Astrocyte (in vitro differentiated cells and primary cell): ENCODE results near the gene UBE2E1. TPM values are rescaled to one million over a fixed set of nuclear protein-coding genes. Genes with fewer than 3 reads are reported as not detected.

Source experiments
- DNase-seq: peaks from one replicate; pipeline ENCODE4 v3.0.0-alpha.2; 2010; ENCODE audit warnings: low read depth
- FAIRE-seq: peaks from 2 replicates; lab custom pipeline; 2011; peaks lifted over from hg19 to GRCh38; lab: Jason Lieb, UNC
- H2AFZ ChIP-seq: 2 replicates; pipeline ENCODE4 v1.6.0; 2012; ENCODE audit warnings: low read depth, low read length, inconsistent platforms
- H3K27ac ChIP-seq: 2 replicates; pipeline ENCODE4 v1.5.1; 2011; ENCODE audit warnings: low read depth, low read length, inconsistent platforms
- H3K27me3 ChIP-seq: 2 replicates; pipeline ENCODE4 v1.6.0; 2011; ENCODE audit warnings: low read length, inconsistent platforms; ENCODE audit not compliant: insufficient read depth
- H3K36me3 ChIP-seq: 2 replicates; pipeline ENCODE4 v1.5.1; 2011; ENCODE audit warnings: low read length, inconsistent platforms; ENCODE audit not compliant: insufficient read depth
- H3K4me1 ChIP-seq: 2 replicates; pipeline ENCODE4 v1.5.1; 2011; ENCODE audit warnings: low read length, inconsistent platforms; ENCODE audit not compliant: insufficient read depth
- H3K4me2 ChIP-seq: 2 replicates; pipeline ENCODE4 v1.6.0; 2012; ENCODE audit warnings: low read length, inconsistent platforms
- H3K4me3 ChIP-seq: 2 replicates; pipeline ENCODE4 v1.5.1; 2011; ENCODE audit warnings: low read depth, mild to moderate bottlenecking, low read length, inconsistent platforms; ENCODE audit not compliant: insufficient read depth
- H3K79me2 ChIP-seq: 2 replicates; pipeline ENCODE4 v1.6.0; 2012; ENCODE audit warnings: mild to moderate bottlenecking, low read length, inconsistent platforms; ENCODE audit not compliant: insufficient read depth
- H3K9ac ChIP-seq: 2 replicates; pipeline ENCODE4 v1.6.0; 2012; ENCODE audit warnings: mild to moderate bottlenecking, low read length, inconsistent platforms
- H3K9me3 ChIP-seq: 2 replicates; pipeline ENCODE4 v1.5.1; 2012; ENCODE audit warnings: low read depth, mild to moderate bottlenecking, low read length, inconsistent platforms; ENCODE audit not compliant: insufficient read depth
- H4K20me1 ChIP-seq: 2 replicates; pipeline ENCODE4 v1.6.0; 2012; ENCODE audit warnings: low read length, inconsistent platforms; ENCODE audit not compliant: insufficient read depth
- H3K27ac Mint-ChIP-seq: one replicate; pipeline ENCODE4 v1.8.0; 2021; ENCODE audit warnings: mild to moderate bottlenecking, mixed read lengths; ENCODE audit not compliant: unreplicated experiment
- H3K27me3 Mint-ChIP-seq: one replicate; pipeline ENCODE4 v1.8.0; 2021; ENCODE audit warnings: low read depth, mixed read lengths; ENCODE audit not compliant: unreplicated experiment
- H3K36me3 Mint-ChIP-seq: one replicate; pipeline ENCODE4 v1.8.0; 2021; ENCODE audit warnings: low read depth, mixed read lengths; ENCODE audit not compliant: unreplicated experiment
- H3K4me1 Mint-ChIP-seq: one replicate; pipeline ENCODE4 v1.8.0; 2021; ENCODE audit warnings: low read depth, mixed read lengths; ENCODE audit not compliant: unreplicated experiment
- H3K4me3 Mint-ChIP-seq: one replicate; pipeline ENCODE4 v1.8.0; 2021; ENCODE audit warnings: mild to moderate bottlenecking, moderate library complexity, mixed read lengths; ENCODE audit not compliant: unreplicated experiment
- H3K9me3 Mint-ChIP-seq: one replicate; pipeline ENCODE4 v1.8.0; 2021; ENCODE audit warnings: mild to moderate bottlenecking, mixed read lengths; ENCODE audit not compliant: unreplicated experiment
- EZH2 ChIP-seq: IDR thresholded peaks from 2 replicates; pipeline ENCODE4 v1.6.1; 2012; ENCODE audit warnings: mild to moderate bottlenecking, low read length, inconsistent platforms; ENCODE audit not compliant: insufficient read depth
- total RNA-seq: library from RNA; stranded (reverse); gene quantifications from 2 replicates; pipeline ENCODE4 v1.2.1, GENCODE V29; 2021
- TF ChIP-seq, protein P1 (sequence below): IDR thresholded peaks from 2 replicates; pipeline ENCODE4 v1.5.1; 2011; ENCODE audit warnings: low read depth, mild to moderate bottlenecking, inconsistent platforms, low read length, moderate library complexity; ENCODE audit not compliant: insufficient read depth

The UBE2E1 gene
- total RNA-seq, 1 donor from 2014 or later, result 150 TPM

DNA sequence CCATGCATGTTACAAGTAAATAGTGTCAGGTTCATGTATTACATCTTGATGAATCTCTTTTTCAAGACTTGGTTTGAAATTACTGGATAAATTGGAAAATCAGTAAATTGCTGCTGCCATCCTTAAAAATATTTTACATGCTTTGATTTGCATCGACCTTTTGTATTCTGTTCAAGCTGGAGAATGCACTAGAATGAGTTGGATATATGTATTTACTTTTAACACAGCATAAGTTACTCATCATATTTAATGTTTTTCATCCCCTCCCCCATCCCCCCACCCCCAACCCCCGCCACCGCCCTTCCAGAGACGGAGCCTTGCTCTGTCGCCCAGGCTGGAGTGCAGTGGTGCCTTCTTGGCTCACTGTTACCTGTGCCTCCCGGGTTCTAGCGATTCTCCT lies 16.8 kb downstream of the UBE2E1 start:
- TF ChIP-seq, protein P1, sequence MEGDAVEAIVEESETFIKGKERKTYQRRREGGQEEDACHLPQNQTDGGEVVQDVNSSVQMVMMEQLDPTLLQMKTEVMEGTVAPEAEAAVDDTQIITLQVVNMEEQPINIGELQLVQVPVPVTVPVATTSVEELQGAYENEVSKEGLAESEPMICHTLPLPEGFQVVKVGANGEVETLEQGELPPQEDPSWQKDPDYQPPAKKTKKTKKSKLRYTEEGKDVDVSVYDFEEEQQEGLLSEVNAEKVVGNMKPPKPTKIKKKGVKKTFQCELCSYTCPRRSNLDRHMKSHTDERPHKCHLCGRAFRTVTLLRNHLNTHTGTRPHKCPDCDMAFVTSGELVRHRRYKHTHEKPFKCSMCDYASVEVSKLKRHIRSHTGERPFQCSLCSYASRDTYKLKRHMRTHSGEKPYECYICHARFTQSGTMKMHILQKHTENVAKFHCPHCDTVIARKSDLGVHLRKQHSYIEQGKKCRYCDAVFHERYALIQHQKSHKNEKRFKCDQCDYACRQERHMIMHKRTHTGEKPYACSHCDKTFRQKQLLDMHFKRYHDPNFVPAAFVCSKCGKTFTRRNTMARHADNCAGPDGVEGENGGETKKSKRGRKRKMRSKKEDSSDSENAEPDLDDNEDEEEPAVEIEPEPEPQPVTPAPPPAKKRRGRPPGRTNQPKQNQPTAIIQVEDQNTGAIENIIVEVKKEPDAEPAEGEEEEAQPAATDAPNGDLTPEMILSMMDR, result no peak
- no peak for TF ChIP-seq EZH2
- peaks cover 6% of the 10 kb centered on the region for H3K36me3 Mint-ChIP-seq
- H3K4me1 Mint-ChIP-seq, result peaks cover 34% of the 10 kb centered on the region
- H3K79me2 ChIP-seq, result peaks cover 79% of the 10 kb centered on the region
- H2AFZ ChIP-seq, result no peak overlapping the region
- peaks cover 86% of the 10 kb centered on the region for H4K20me1 ChIP-seq
- no peak overlapping the region for H3K4me3 ChIP-seq
- H3K36me3 ChIP-seq, result no peaks in the 10 kb centered on the region
- no peak for DNase-seq
- no peaks in the 10 kb centered on the region for H3K27me3 ChIP-seq
- no peak overlapping the region for H3K27ac Mint-ChIP-seq
- no peak overlapping the region for H3K4me3 Mint-ChIP-seq
- H3K9me3 Mint-ChIP-seq, result no peaks in the 10 kb centered on the region
- no peaks in the 10 kb centered on the region for H3K27me3 Mint-ChIP-seq
- H3K4me1 ChIP-seq, result no peaks in the 10 kb centered on the region
- no peak for FAIRE-seq
- H3K9ac ChIP-seq, result no peak overlapping the region
- no peak overlapping the region for H3K27ac ChIP-seq
- no peak overlapping the region for H3K4me2 ChIP-seq
- H3K9me3 ChIP-seq, result no peaks in the 10 kb centered on the region

- no peak overlapping the region for H3K4me3 Mint-ChIP-seq
- H3K36me3 Mint-ChIP-seq, result peaks cover 2% of the 10 kb centered on the region
- TF ChIP-seq, protein P1, result no peak
- no peak for TF ChIP-seq EZH2
- no peak overlapping the region for H3K27ac Mint-ChIP-seq
- Histone ChIP-seq H3K27me3 (no peaks in the 10 kb centered on the region), H3K27ac (no peak overlapping the region), H3K79me2 (peaks cover 81% of the 10 kb centered on the region), H2AFZ (no peak overlapping the region), H3K4me2 (no peak overlapping the region), H3K9ac (no peak overlapping the region), H3K36me3 (no peaks in the 10 kb centered on the region), H3K9me3 (no peaks in the 10 kb centered on the region), H3K4me3 (no peak overlapping the region), H4K20me1 (peaks cover 79% of the 10 kb centered on the region), H3K4me1 (no peaks in the 10 kb centered on the region)
- DNase-seq (no peak), FAIRE-seq (no peak)
- H3K9me3 Mint-ChIP-seq, result no peaks in the 10 kb centered on the region
- H3K4me1 Mint-ChIP-seq, result peaks cover 32% of the 10 kb centered on the region
- H3K27me3 Mint-ChIP-seq, result no peaks in the 10 kb centered on the region
Measured at GRCh38 chr3:23823620-23824019, 17.9 kb downstream of the UBE2E1 start.

GRCh38 chr3:23824699-23825444 lies 19.1 kb downstream of the UBE2E1 start:
- Histone ChIP-seq H3K4me2 (no peak overlapping the region), H3K4me1 (no peaks in the 10 kb centered on the region), H3K79me2 (peaks cover 83% of the 10 kb centered on the region), H4K20me1 (peaks cover 83% of the 10 kb centered on the region), H3K27ac (no peak overlapping the region), H3K9me3 (no peaks in the 10 kb centered on the region), H3K27me3 (no peaks in the 10 kb centered on the region), H2AFZ (no peak overlapping the region), H3K9ac (no peak overlapping the region), H3K4me3 (no peak overlapping the region), H3K36me3 (no peaks in the 10 kb centered on the region)
- Mint-ChIP-seq H3K27me3 (no peaks in the 10 kb centered on the region), H3K4me3 (no peak overlapping the region), H3K36me3 (peaks cover 2% of the 10 kb centered on the region), H3K27ac (no peak overlapping the region), H3K9me3 (no peaks in the 10 kb centered on the region), H3K4me1 (peaks cover 34% of the 10 kb centered on the region)
- TF ChIP-seq EZH2, result no peak
- TF ChIP-seq, protein P1, result no peak
- no peak for DNase-seq
- FAIRE-seq, result no peak
